H7 (cell line): ENCODE results near the gene AP3S2. TPM values are rescaled to one million over a fixed set of nuclear protein-coding genes. Genes with fewer than 3 reads are reported as not detected.

Experiments
- DNase-seq: peaks from one replicate; pipeline ENCODE4 v3.0.0; 2012
- H3K27me3 ChIP-seq: 2 replicates; pipeline ENCODE4 v1.6.0; 2011; ENCODE audit warnings: mild to moderate bottlenecking, low read length; ENCODE audit not compliant: control insufficient read depth, insufficient read depth
- H3K36me3 ChIP-seq: replicated peaks from 2 replicates; pipeline ENCODE4 v1.5.1; 2011; ENCODE audit warnings: low read length; ENCODE audit not compliant: control insufficient read depth, insufficient read depth
- H3K4me3 ChIP-seq: 2 replicates; pipeline ENCODE4 v1.5.1; 2011; ENCODE audit warnings: low read depth, mild to moderate bottlenecking, control low read depth, low read length, moderate library complexity; ENCODE audit not compliant: insufficient read depth
- total RNA-seq: library from RNA; depleted of rRNA; stranded (reverse); fragments of >200 nt; shearing (Covaris generic); gene quantifications from 2 replicates; pipeline ENCODE4 v1.2.3, GENCODE V29; 2014

Gene AP3S2
- total RNA-seq, 1 experiment from 2014 or later, result 39.6 TPM

GRCh38 chr15:89803941-89804800 is 89.6 kb downstream of the AP3S2 start:
- peak; percentile 56 for DNase-seq
- H3K4me3 ChIP-seq, result no peak overlapping the region
- H3K27me3 ChIP-seq, result no peaks in the 10 kb centered on the region
- H3K36me3 ChIP-seq, result no peaks in the 10 kb centered on the region

- no peaks in the 10 kb centered on the region for H3K36me3 ChIP-seq
- H3K27me3 ChIP-seq, result no peaks in the 10 kb centered on the region
- no peak overlapping the region for H3K4me3 ChIP-seq
- peak; percentile 58 for DNase-seq
Observed at GRCh38 chr15:89802986-89803824, 90.6 kb downstream of the AP3S2 start.

DNA sequence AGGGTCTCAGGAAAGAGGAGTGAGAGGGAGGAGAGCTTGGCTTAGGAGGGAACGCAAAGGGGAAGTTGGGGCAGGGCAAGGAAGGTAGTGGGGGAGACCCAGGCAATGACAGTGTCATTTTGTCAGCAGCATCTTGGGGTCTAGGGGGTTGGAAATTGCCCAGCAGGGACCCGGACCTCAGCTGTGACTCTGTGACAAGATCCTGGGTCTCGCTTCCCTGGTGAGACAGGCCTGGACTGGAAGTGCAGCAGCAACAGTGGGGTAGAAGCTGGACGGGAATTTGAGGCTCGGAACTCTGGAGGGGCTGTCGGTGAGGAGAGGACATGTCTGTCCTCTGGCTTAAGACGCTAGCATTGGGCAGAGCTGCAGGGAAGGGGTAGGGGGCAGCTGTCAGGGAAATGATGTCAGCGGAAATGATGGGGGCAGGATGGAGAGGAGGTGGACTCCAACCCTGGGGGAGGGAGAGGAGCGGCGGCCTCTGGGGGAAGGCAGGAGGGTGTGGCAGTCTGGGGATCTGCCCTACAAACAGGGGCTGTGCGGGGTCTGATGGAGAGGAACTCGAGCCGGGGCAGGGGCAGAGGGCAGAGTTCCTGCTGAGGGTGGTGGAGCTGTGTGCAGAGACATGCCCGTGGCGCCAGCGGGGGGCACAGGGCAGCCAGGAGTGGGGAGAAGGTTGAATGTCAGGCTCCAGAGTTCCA is 91.4 kb downstream of the AP3S2 start:
- no peak overlapping the region for H3K4me3 ChIP-seq
- DNase-seq, result no peak
- no peaks in the 10 kb centered on the region for H3K36me3 ChIP-seq
- no peaks in the 10 kb centered on the region for H3K27me3 ChIP-seq

DNA sequence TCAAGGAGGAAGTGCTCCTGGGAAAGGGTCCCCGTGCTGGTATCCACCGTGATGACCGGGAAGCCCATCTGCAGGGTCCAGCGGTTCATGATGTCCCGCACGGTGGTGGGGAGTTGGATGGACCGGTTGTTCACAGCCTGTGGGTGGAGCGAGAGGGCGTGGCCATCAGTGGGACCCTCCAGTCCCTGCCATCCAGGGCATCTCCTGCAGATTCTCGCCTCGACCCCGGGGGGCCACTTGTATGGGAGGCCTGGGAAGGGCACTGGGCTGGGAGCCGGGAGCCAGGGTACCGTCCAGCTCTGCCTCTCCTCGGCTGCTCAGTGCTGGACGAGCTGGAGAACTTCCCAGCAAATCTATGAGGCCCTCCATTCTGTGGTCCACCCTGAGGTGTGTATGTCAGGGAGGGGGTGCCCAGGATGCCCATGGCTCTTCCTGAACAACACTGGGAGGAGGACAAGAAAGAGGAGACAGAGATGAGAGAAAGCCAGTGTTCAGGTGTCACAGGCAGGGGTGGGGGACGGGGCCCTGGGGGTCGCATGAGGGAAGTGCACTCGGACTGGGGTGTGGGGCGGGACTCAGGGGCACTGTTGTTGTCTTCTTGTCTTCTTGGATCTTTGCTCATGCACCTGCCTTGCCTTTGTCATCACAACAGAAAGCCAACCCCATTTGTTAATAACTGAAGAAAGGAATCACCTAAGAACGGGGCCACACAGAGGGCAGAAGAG is 92.2 kb downstream of the AP3S2 start:
- no peaks in the 10 kb centered on the region for H3K36me3 ChIP-seq
- DNase-seq, result peak; percentile 69
- H3K4me3 ChIP-seq, result no peak overlapping the region
- no peaks in the 10 kb centered on the region for H3K27me3 ChIP-seq

- Histone ChIP-seq H3K4me3 (no peak overlapping the region), H3K36me3 (no peaks in the 10 kb centered on the region), H3K27me3 (no peaks in the 10 kb centered on the region)
- peak; percentile 38 for DNase-seq
Observed at GRCh38 chr15:89799918-89800498, 93.8 kb downstream of the AP3S2 start.

GRCh38 chr15:89799011-89799911 is 94.5 kb downstream of the AP3S2 start:
- peak; percentile 50 for DNase-seq
- no peaks in the 10 kb centered on the region for H3K27me3 ChIP-seq
- H3K36me3 ChIP-seq, result no peaks in the 10 kb centered on the region
- H3K4me3 ChIP-seq, result no peak overlapping the region

DNA sequence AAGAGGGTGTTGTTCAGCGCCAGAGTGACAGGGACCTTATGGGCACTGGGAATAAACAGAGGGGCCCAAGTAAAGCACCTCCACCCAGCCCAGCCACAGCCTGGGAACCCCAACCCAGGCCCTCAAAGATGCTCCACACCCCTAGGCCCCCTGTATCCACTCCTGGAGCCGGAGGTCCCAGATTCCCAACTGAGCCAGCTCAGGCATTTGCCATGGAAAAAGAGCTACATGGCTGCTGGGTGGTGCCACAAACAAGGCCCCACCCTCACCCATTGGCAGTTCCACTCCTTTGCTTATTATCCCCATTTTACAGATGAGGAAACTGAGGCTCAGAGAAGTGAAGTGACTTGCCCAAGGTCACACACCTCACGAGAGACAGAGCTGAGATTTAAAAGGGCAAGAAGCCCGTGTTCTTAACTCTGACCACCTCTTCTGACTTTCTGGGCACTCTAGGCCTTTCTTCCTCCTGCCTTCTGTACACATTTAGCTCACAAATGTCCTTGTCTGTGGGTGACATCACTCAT is 96.1 kb downstream of the AP3S2 start:
- DNase-seq, result peak; percentile 28
- H3K27me3 ChIP-seq, result no peaks in the 10 kb centered on the region
- no peak overlapping the region for H3K4me3 ChIP-seq
- no peaks in the 10 kb centered on the region for H3K36me3 ChIP-seq

- Histone ChIP-seq H3K27me3 (no peaks in the 10 kb centered on the region), H3K4me3 (no peak overlapping the region), H3K36me3 (no peaks in the 10 kb centered on the region)
- no peak for DNase-seq
Observed at GRCh38 chr15:89795996-89796395, 97.8 kb downstream of the AP3S2 start.

DNA sequence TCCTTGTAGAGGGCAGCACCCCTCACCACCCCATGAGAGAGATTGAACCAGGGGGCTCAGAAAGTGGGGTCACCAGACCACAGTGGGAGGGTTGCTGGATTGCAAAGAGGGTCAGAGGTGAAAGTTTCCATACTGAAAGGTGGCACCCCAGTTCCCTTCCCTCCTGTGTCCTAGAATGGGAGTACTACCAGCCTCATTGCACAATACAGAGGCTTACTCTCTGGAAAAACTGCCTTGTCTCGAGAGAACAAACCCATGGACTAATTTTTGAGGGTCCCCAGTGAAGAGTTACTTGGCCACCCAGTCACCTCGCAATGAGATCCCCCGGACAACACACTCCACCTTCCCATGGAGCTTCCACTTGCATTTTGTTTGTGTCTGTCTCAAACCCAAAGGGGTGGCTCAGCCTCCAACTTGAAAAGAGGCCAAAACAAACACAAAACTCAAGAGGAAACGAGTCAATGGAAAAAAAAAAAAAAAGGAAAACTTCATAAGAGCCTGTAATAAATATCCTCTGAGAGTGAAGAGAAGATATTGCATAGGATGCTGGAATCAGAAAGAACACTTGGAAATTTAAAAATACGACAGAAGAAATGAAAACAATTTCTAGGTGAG is 99.1 kb downstream of the AP3S2 start:
- Histone ChIP-seq H3K36me3 (no peaks in the 10 kb centered on the region), H3K4me3 (no peak overlapping the region), H3K27me3 (no peaks in the 10 kb centered on the region)
- no peak for DNase-seq

DNA sequence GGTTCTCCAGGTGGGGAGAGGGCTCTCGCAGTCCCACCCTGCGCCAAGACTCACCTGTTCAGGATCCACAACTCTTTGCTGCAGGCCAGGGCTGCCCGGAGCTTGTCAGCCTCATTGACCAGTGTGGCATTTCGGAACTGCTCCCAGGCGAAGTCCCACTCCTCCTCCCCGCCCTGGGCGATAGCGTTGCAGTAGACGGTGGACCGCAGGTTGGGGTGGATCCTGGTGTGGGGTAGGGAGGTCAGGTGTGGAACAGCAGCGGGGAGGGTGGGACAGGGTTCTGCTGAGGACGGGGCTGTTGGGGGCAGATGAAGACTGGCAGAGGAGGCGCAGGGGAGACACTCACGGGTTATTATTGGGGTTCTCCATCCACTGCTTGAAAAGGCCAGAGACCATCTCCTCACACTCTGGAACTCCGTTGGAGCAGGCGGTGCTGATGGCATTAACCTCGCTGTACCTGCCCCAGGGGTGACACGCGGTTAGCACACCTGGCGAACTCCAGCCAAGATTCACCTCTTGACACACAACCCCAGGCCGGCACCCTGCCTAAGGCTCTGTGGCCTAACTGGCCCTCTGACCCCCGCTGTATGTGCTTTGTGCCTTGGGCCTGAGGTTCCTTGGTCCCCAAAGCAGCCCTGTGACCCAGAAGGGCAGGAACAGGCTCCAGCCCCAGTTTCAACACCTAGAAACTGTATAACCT is 101.5 kb downstream of the AP3S2 start:
- H3K36me3 ChIP-seq, result no peaks in the 10 kb centered on the region
- no peak overlapping the region for H3K4me3 ChIP-seq
- H3K27me3 ChIP-seq, result no peaks in the 10 kb centered on the region
- peak; percentile 32 for DNase-seq

DNA sequence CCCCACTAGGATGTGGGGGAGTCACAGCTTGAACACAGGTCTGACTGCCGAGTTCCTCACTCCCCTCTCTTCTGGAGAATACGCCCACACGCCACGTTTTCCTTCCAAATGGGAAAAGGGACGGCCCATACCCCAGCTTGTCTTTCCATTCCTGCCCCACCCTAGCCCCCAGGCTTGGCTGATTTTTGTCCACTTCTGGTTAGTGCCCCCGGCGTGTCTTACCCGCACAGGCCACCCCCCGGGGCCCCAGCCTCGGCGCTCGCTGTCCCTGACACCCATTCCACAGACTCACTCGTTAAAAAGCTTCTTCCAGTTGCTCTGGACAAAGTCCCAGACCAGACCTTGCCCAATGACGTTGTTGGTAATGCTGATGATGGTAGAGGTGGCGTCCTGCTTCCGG is 103.1 kb downstream of the AP3S2 start:
- DNase-seq, result peak; percentile 28
- H3K4me3 ChIP-seq, result no peak overlapping the region
- H3K27me3 ChIP-seq, result no peaks in the 10 kb centered on the region
- H3K36me3 ChIP-seq, result no peaks in the 10 kb centered on the region

DNA sequence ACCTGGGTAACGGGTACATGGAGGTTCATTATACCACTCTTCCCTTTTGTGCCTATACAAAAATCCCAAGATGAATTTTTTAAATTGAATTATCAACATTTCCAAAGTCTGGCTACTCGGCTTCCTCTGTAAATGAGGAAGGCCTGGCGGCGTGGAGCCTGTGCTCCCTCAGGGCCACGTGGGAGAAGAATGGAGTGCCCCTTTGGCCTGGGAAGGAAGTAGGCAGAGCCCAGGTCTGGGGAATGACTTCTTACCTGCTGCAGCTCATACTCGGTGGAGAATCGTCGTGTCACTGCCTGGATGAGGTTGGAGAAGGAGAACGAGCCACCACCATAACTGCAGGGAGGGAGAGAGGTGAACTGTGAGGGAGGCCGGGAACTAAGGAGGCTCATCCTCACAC is 103.6 kb downstream of the AP3S2 start:
- no peaks in the 10 kb centered on the region for H3K27me3 ChIP-seq
- no peak overlapping the region for H3K4me3 ChIP-seq
- DNase-seq, result no peak
- H3K36me3 ChIP-seq, result no peaks in the 10 kb centered on the region
